Left colon (tissue), 2 donors: ENCODE measurements around the gene CRACR2A. TPM values are rescaled to one million over a fixed set of nuclear protein-coding genes. Genes with fewer than 3 reads are reported as not detected.
A peak's percentile ranks its signal among the peaks of the same experiment; 100 is the strongest.

Source experiments
- ATAC-seq: fragments of 200-7000 bp; cut with Tn5 transposase; one replicate; pipeline ENCODE4 v1.9.1; 2020; ENCODE audit warnings: mild to moderate bottlenecking, moderate library complexity
- DNase-seq, 2 donors: peaks; one replicate each; pipeline ENCODE4 v3.0.0-alpha.2; 2020
- intact Hi-C, 2 donors: fragments of 100-400 bp; cut with DNase I in 1 of 2; cut with micrococcal nuclease in 1 of 2; formaldehyde crosslinking; loops; one replicate each; pipeline versions ENCODE4 v1.11.2 to v1.14.0; 2022; cut with DNase I, micrococcal nuclease
- long read RNA-seq: library from polyadenylated mRNA; unstranded; transcript quantifications from one replicate; pipeline ENCODE4 v2.0.0, GENCODE V29; 2021
- total RNA-seq, 2 donors: library from RNA; stranded (reverse); fragmentation: NEBNext Ultra II Directional; extraction: Animal tissue kit (Norgen Biotek cat#: 25700); gene quantifications; one replicate each; pipeline ENCODE4 v1.2.1, GENCODE V29; 2021
- donor health status: DM: no; HTN: no; CAD: no.
- donor health status: DM: yes; HTN: yes; CAD: no.

The CRACR2A gene
- total RNA-seq = 10 to 100 TPM; 63.3 to 68.5 TPM
- long read RNA-seq, partial matches to known transcripts = 3 of 19 reads
- long read RNA-seq, other reads (novel, unspliced or antisense) = 16 of 19 reads

GRCh38 chr12:3752741-3753486 is at the start of gene CRACR2A:
CRACR2A (minus strand) TSS chr12:3753109; CDS start chr12:3696999, 56,110 bp downstream.
- ATAC-seq = peak; percentile 75
- intact Hi-C loops = no loop called here

GRCh38 chr12:3797531-3798048 is 44.7 kb upstream of the CRACR2A start:
- ATAC-seq (no peak), DNase-seq (no peak)
- intact Hi-C loops = no loop called here

More at GRCh38 chr12:3752741-3753486, at the start of gene CRACR2A:
- peak; percentile 74 to 86 for DNase-seq

- intact Hi-C loops = no loop called here
- DNase-seq = no peak
- ATAC-seq = peak; percentile 6
Measured at GRCh38 chr12:3795492-3796133, 42.7 kb upstream of the CRACR2A start.

- peak; percentile 38 for ATAC-seq
- no peak for DNase-seq
- intact Hi-C loops = no loop called here
Measured at GRCh38 chr12:3795066-3795465, 42.2 kb upstream of the CRACR2A start.

- ATAC-seq (no peak), DNase-seq (no peak)
- intact Hi-C loops = no loop called here
Measured at GRCh38 chr12:3792623-3793288, 39.8 kb upstream of the CRACR2A start.

- no peak for ATAC-seq
- no peak for DNase-seq
- intact Hi-C loops = no loop called here
Measured at GRCh38 chr12:3791256-3791874, 38.5 kb upstream of the CRACR2A start.

GRCh38 chr12:3790642-3791041 is 37.7 kb upstream of the CRACR2A start:
- no peak for ATAC-seq
- no peak for DNase-seq
- intact Hi-C loops = no loop called here

GRCh38 chr12:3789838-3790237 is 36.9 kb upstream of the CRACR2A start:
- no peak for ATAC-seq
- no peak for DNase-seq
- intact Hi-C loops = no loop called here

GRCh38 chr12:3777206-3777809 is 24.4 kb upstream of the CRACR2A start:
- intact Hi-C loops = loop anchor here in 1 of 2 donors (10.0 kb wide), 2 partner anchors 123 to 473 kb away; no protein-coding TSS in a partner anchor
- ATAC-seq (peak; percentile 90), DNase-seq (no peak)

GRCh38 chr12:3775385-3776035 is 22.6 kb upstream of the CRACR2A start:
- intact Hi-C loops = loop anchor here in 1 of 2 donors (10.0 kb wide), 2 partner anchors 121 to 471 kb away; no protein-coding TSS in a partner anchor
- ATAC-seq = no peak
- DNase-seq = no peak

GRCh38 chr12:3772380-3772779 is 19.5 kb upstream of the CRACR2A start:
- no peak for DNase-seq
- no peak for ATAC-seq
- intact Hi-C loops = loop anchor here in 1 of 2 donors (10.0 kb wide), 2 partner anchors 118 to 468 kb away; no protein-coding TSS in a partner anchor

- ATAC-seq (peak; percentile 78), DNase-seq (no peak)
- intact Hi-C loops = loop anchor here in 1 of 2 donors (10.0 kb wide), 2 partner anchors 117 to 467 kb away; no protein-coding TSS in a partner anchor
Measured at GRCh38 chr12:3771853-3772252, 18.9 kb upstream of the CRACR2A start.

GRCh38 chr12:3770891-3771290 is 18.0 kb upstream of the CRACR2A start:
- intact Hi-C loops = loop anchor here in 1 of 2 donors (10.0 kb wide), 2 partner anchors 116 to 466 kb away; no protein-coding TSS in a partner anchor
- no peak for ATAC-seq
- DNase-seq = no peak

- intact Hi-C loops = no loop called here
- DNase-seq (no peak), ATAC-seq (no peak)
Measured at GRCh38 chr12:3768911-3769447, 16.1 kb upstream of the CRACR2A start.

GRCh38 chr12:3761116-3761735 is 8.3 kb upstream of the CRACR2A start:
- ATAC-seq (no peak), DNase-seq (no peak)
- intact Hi-C loops = no loop called here

GRCh38 chr12:3759878-3760277 is 7.0 kb upstream of the CRACR2A start:
- no peak for ATAC-seq
- no peak for DNase-seq
- intact Hi-C loops = no loop called here

GRCh38 chr12:3757261-3757660 is 4.4 kb upstream of the CRACR2A start:
- intact Hi-C loops = no loop called here
- ATAC-seq (peak; percentile 74), DNase-seq (peak; percentile 65 to 72)
